ENCODE results near the gene USP37. TPM values are rescaled to one million over a fixed set of nuclear protein-coding genes. Genes with fewer than 3 reads are reported as not detected.

The USP37 gene
- total RNA-seq, 3 donors from 2014 or later = 11.5 to 14.3 (median 11.6) TPM

GRCh38 chr2:218583983-218584850, 16.1 kb upstream of the USP37 start:
- H3K36me3 ChIP-seq (ENCODE audit: low read depth) = peaks cover 8% of the 10 kb centered on the region
- no peak for DNase-seq
- ATAC-seq = no peak
- H3K4me3 ChIP-seq = no peak overlapping the region
- TF ChIP-seq CTCF (IDR thresholded peaks at IDR 0.05) = no peak
- no peaks in the 10 kb centered on the region for H3K4me1 ChIP-seq (ENCODE audit: low read depth)
- no peaks in the 10 kb centered on the region for H3K9me3 ChIP-seq
- intact Hi-C loops (cut with DNase I, micrococcal nuclease) = loop anchor here in 1 of 2 donors (10.0 kb wide), 1 partner anchor 61 kb away; no protein-coding TSS in a partner anchor

- Histone ChIP-seq H3K4me3 (no peak overlapping the region), H3K4me1 (ENCODE audit: low read depth) (no peaks in the 10 kb centered on the region), H3K36me3 (ENCODE audit: low read depth) (no peaks in the 10 kb centered on the region), H3K9me3 (no peaks in the 10 kb centered on the region)
- intact Hi-C loops (cut with DNase I, micrococcal nuclease) = loop anchor here in 1 of 2 donors (10.0 kb wide), 1 partner anchor 63 kb away; no protein-coding TSS in a partner anchor
- DNase-seq = no peak
- no peak for ATAC-seq
- no peak for TF ChIP-seq CTCF (IDR thresholded peaks at IDR 0.05)
Observed at GRCh38 chr2:218582076-218582475, 13.9 kb upstream of the USP37 start.

GRCh38 chr2:218578272-218578877, 10.2 kb upstream of the USP37 start:
- DNase-seq = no peak
- H3K4me1 ChIP-seq (ENCODE audit: low read depth) = no peaks in the 10 kb centered on the region
- H3K36me3 ChIP-seq (ENCODE audit: low read depth) = no peaks in the 10 kb centered on the region
- no peaks in the 10 kb centered on the region for H3K9me3 ChIP-seq
- intact Hi-C loops (cut with DNase I, micrococcal nuclease) = no loop called here
- no peak for ATAC-seq
- TF ChIP-seq CTCF (IDR thresholded peaks at IDR 0.05) = no peak
- H3K4me3 ChIP-seq = no peak overlapping the region

GRCh38 chr2:218577482-218578220, 9.5 kb upstream of the USP37 start:
- no peak for DNase-seq
- H3K9me3 ChIP-seq = no peaks in the 10 kb centered on the region
- ATAC-seq = no peak
- intact Hi-C loops (cut with DNase I, micrococcal nuclease) = no loop called here
- no peak overlapping the region for H3K4me3 ChIP-seq
- H3K36me3 ChIP-seq (ENCODE audit: low read depth) = no peaks in the 10 kb centered on the region
- H3K4me1 ChIP-seq (ENCODE audit: low read depth) = no peaks in the 10 kb centered on the region
- no peak for TF ChIP-seq CTCF (IDR thresholded peaks at IDR 0.05)

- intact Hi-C loops (cut with DNase I, micrococcal nuclease) = no loop called here
- Histone ChIP-seq H3K4me1 (ENCODE audit: low read depth) (no peaks in the 10 kb centered on the region), H3K36me3 (ENCODE audit: low read depth) (no peaks in the 10 kb centered on the region), H3K9me3 (no peaks in the 10 kb centered on the region), H3K4me3 (no peak overlapping the region)
- DNase-seq (no peak), ATAC-seq (no peak)
- TF ChIP-seq CTCF (IDR thresholded peaks at IDR 0.05) = no peak
Observed at GRCh38 chr2:218576854-218577253, 8.7 kb upstream of the USP37 start.
